GM19395 (cell line): ENCODE results near the gene SLC24A4.

Experiments used
- ATAC-seq: cut with Tn5 transposase; IDR thresholded peaks from one replicate; pipeline ENCODE4 v1.9.1; 2021; ENCODE audit warnings: mild to moderate bottlenecking, moderate library complexity; ENCODE audit not compliant: unreplicated experiment

SLC24A4 gene

GRCh38 chr14:92323011-92323915, at the start of gene SLC24A4:
Gene SLC24A4 (plus strand): TSS chr14:92323165. CDS start chr14:92323831, 666 bp downstream.
- ATAC-seq = no peak

GRCh38 chr14:92273166-92273565, 49.8 kb upstream of the SLC24A4 start:
- no peak for ATAC-seq

GRCh38 chr14:92274055-92274454, 48.9 kb upstream of the SLC24A4 start:
- no peak for ATAC-seq

- ATAC-seq = no peak
Measured at GRCh38 chr14:92276074-92276473, 46.9 kb upstream of the SLC24A4 start.

GRCh38 chr14:92277031-92277430, 45.9 kb upstream of the SLC24A4 start:
- ATAC-seq = no peak

GRCh38 chr14:92280554-92281262, 42.3 kb upstream of the SLC24A4 start:
- no peak for ATAC-seq

- no peak for ATAC-seq
Measured at GRCh38 chr14:92282669-92283068, 40.3 kb upstream of the SLC24A4 start.

GRCh38 chr14:92285311-92285710, 37.7 kb upstream of the SLC24A4 start:
- ATAC-seq = no peak

GRCh38 chr14:92287987-92288386, 35.0 kb upstream of the SLC24A4 start:
- ATAC-seq = no peak

- no peak for ATAC-seq
Measured at GRCh38 chr14:92288994-92289660, 33.8 kb upstream of the SLC24A4 start.

GRCh38 chr14:92292673-92293072, 30.3 kb upstream of the SLC24A4 start:
- ATAC-seq = no peak

- no peak for ATAC-seq
Measured at GRCh38 chr14:92294506-92294905, 28.5 kb upstream of the SLC24A4 start.

- ATAC-seq = no peak
Measured at GRCh38 chr14:92297818-92298595, 25.0 kb upstream of the SLC24A4 start.

- ATAC-seq = no peak
Measured at GRCh38 chr14:92302481-92302880, 20.5 kb upstream of the SLC24A4 start.

GRCh38 chr14:92308716-92309115, 14.2 kb upstream of the SLC24A4 start:
- ATAC-seq = no peak

- no peak for ATAC-seq
Measured at GRCh38 chr14:92309968-92310530, 12.9 kb upstream of the SLC24A4 start.

GRCh38 chr14:92310776-92311375, 12.1 kb upstream of the SLC24A4 start:
- ATAC-seq = no peak

- ATAC-seq = no peak
Measured at GRCh38 chr14:92314182-92314581, 8.8 kb upstream of the SLC24A4 start.

- no peak for ATAC-seq
Measured at GRCh38 chr14:92315050-92315805, 7.7 kb upstream of the SLC24A4 start.
